HEK293 (cell line): Measurements from ENCODE around the gene KIAA1958.

ENCODE experiments used
- CTCF ChIA-PET: fragments of 350-600 bp; formaldehyde crosslinking; extraction: SDS; loops from one replicate; lab custom pipeline; 2021; ENCODE audit warnings: antibody characterized with exemption; lab: Yijun Ruan, JAX
- POLR2A ChIA-PET: fragments of 300-600 bp; formaldehyde crosslinking; extraction: SDS; loops from one replicate; lab custom pipeline; 2020; ENCODE audit warnings: antibody characterized with exemption, inconsistent platforms; lab: Yijun Ruan, JAX
- H3K27ac ChIP-seq: fragments of 200-500 bp; sonication (Bioruptor generic); 2 replicates; pipeline ENCODE4 v1.5.1; 2014; ENCODE audit warnings: low read depth, low read length, control low read depth, inconsistent platforms; ENCODE audit errors: extremely low read depth
- H3K36me3 ChIP-seq, 2 experiments: fragments of 200-500 bp in 1 of 2; sonication (Bioruptor generic) in 1 of 2; 1 replicate in 1 of 2; 2 replicates in 1 of 2; pipeline ENCODE4 v1.5.1; 2014 to 2017; ENCODE audit warnings: inconsistent platforms in 2 of 2, low read length in 2 of 2; ENCODE audit not compliant: control insufficient read depth in 2 of 2, insufficient read depth in 1 of 2
- H3K4me1 ChIP-seq: fragments of 200-500 bp; sonication (Bioruptor generic); 2 replicates; pipeline ENCODE4 v1.5.1; 2014; ENCODE audit warnings: mild to moderate bottlenecking, low read length, inconsistent platforms; ENCODE audit not compliant: control insufficient read depth, insufficient read depth
- H3K4me3 ChIP-seq: 2 replicates; pipeline ENCODE4 v1.5.1; 2011; ENCODE audit warnings: low read depth, mild to moderate bottlenecking, control low read depth, low read length, moderate library complexity
- H3K9me3 ChIP-seq: fragments of 200-500 bp; sonication (Bioruptor generic); 2 replicates; pipeline ENCODE4 v1.5.1; 2014; ENCODE audit warnings: low read depth, low read length, inconsistent platforms; ENCODE audit not compliant: control insufficient read depth, insufficient read depth
- ELK4 ChIP-seq: IDR thresholded peaks from 2 replicates; pipeline ENCODE4 v1.6.1; 2011; ENCODE audit warnings: mild to moderate bottlenecking, low read depth, low read length, borderline replicate concordance
- GLIS1 ChIP-seq: fragments of 450-650 bp; formaldehyde crosslinking; IDR thresholded peaks from 2 replicates; pipeline ENCODE4 v1.5.1; 2016; ENCODE audit warnings: missing biosample characterization, missing genetic modification characterization
- IKZF3 ChIP-seq: fragments of 450-650 bp; IDR thresholded peaks from 2 replicates; pipeline ENCODE4 v1.5.0; 2018; ENCODE audit warnings: missing biosample characterization, mild to moderate bottlenecking, missing genetic modification characterization, moderate library complexity
- MYNN ChIP-seq: fragments of 450-650 bp; formaldehyde crosslinking; IDR thresholded peaks from 2 replicates; pipeline ENCODE4 v1.5.1; 2016; ENCODE audit warnings: missing biosample characterization, missing genetic modification characterization, borderline replicate concordance
- OSR2 ChIP-seq: fragments of 450-650 bp; formaldehyde crosslinking; IDR thresholded peaks from 2 replicates; pipeline ENCODE4 v1.5.1; 2016; ENCODE audit warnings: missing biosample characterization, missing genetic modification characterization
- SP2 ChIP-seq: fragments of 450-650 bp; formaldehyde crosslinking; IDR thresholded peaks from 2 replicates; pipeline ENCODE4 v1.5.1; 2016; ENCODE audit warnings: missing biosample characterization, missing genetic modification characterization
- ZBTB48 ChIP-seq: fragments of 450-650 bp; formaldehyde crosslinking; IDR thresholded peaks from 2 replicates; pipeline ENCODE4 v1.5.1; 2016; ENCODE audit warnings: missing biosample characterization, missing genetic modification characterization
- ZEB2 ChIP-seq: fragments of 450-650 bp; formaldehyde crosslinking; IDR thresholded peaks from 2 replicates; pipeline ENCODE4 v1.5.1; 2016; ENCODE audit warnings: missing biosample characterization, missing genetic modification characterization
- ZFP41 ChIP-seq: fragments of 450-650 bp; formaldehyde crosslinking; IDR thresholded peaks from 2 replicates; pipeline ENCODE4 v1.5.1; 2016; ENCODE audit warnings: missing biosample characterization, missing genetic modification characterization, borderline replicate concordance
- ZNF146 ChIP-seq: fragments of 450-650 bp; formaldehyde crosslinking; IDR thresholded peaks from 2 replicates; pipeline ENCODE4 v1.5.1; 2016; ENCODE audit warnings: missing biosample characterization, missing genetic modification characterization
- ZNF169 ChIP-seq: fragments of 450-650 bp; formaldehyde crosslinking; IDR thresholded peaks from 2 replicates; pipeline ENCODE4 v1.5.1; 2016; ENCODE audit warnings: missing biosample characterization, missing genetic modification characterization
- ZNF211 ChIP-seq: fragments of 450-650 bp; formaldehyde crosslinking; IDR thresholded peaks from 2 replicates; pipeline ENCODE4 v1.5.1; 2016; ENCODE audit warnings: low read depth, missing biosample characterization, missing genetic modification characterization
- ZNF354C ChIP-seq: fragments of 450-650 bp; formaldehyde crosslinking; IDR thresholded peaks from 2 replicates; pipeline ENCODE4 v1.5.1; 2016; ENCODE audit warnings: missing biosample characterization, missing genetic modification characterization, low read depth, borderline replicate concordance
- ZNF362 ChIP-seq: fragments of 450-650 bp; formaldehyde crosslinking; IDR thresholded peaks from 2 replicates; pipeline ENCODE4 v1.5.1; 2016; ENCODE audit warnings: missing biosample characterization, missing genetic modification characterization
- ZNF37A ChIP-seq: fragments of 450-650 bp; IDR thresholded peaks from 2 replicates; pipeline ENCODE4 v1.5.1; 2018; ENCODE audit warnings: missing biosample characterization, missing genetic modification characterization
- ZNF560 ChIP-seq: fragments of 450-650 bp; formaldehyde crosslinking; IDR thresholded peaks from 2 replicates; pipeline ENCODE4 v1.5.1; 2017; ENCODE audit warnings: missing biosample characterization, missing genetic modification characterization, borderline replicate concordance
- ZNF629 ChIP-seq: fragments of 450-650 bp; formaldehyde crosslinking; IDR thresholded peaks from 2 replicates; pipeline ENCODE4 v1.5.1; 2017; ENCODE audit warnings: missing biosample characterization, missing genetic modification characterization
- ZNF670 ChIP-seq: fragments of 450-650 bp; formaldehyde crosslinking; IDR thresholded peaks from 2 replicates; pipeline ENCODE4 v1.5.1; 2016; ENCODE audit warnings: missing biosample characterization, missing genetic modification characterization, low read depth
- ZNF777 ChIP-seq: fragments of 450-650 bp; formaldehyde crosslinking; IDR thresholded peaks from 2 replicates; pipeline ENCODE4 v1.5.1; 2017; ENCODE audit warnings: missing biosample characterization, missing genetic modification characterization, borderline replicate concordance
- ZSCAN23 ChIP-seq: fragments of 450-650 bp; formaldehyde crosslinking; IDR thresholded peaks from 2 replicates; pipeline ENCODE4 v1.5.1; 2016; ENCODE audit warnings: missing biosample characterization, missing genetic modification characterization
- ZSCAN4 ChIP-seq: fragments of 450-650 bp; formaldehyde crosslinking; IDR thresholded peaks from 2 replicates; pipeline ENCODE4 v1.5.1; 2017; ENCODE audit warnings: missing biosample characterization, missing genetic modification characterization
- TF ChIP-seq, protein P1 (sequence below): fragments of 450-650 bp; formaldehyde crosslinking; IDR thresholded peaks from 2 replicates; pipeline ENCODE4 v1.5.1; 2016; ENCODE audit warnings: missing biosample characterization, missing genetic modification characterization

Gene KIAA1958

GRCh38 chr9:112505607-112506006 lies 19.0 kb downstream of the KIAA1958 start:
- Histone ChIP-seq H3K9me3 (no peaks in the 10 kb centered on the region), H3K4me1 (no peaks in the 10 kb centered on the region), H3K4me3 (no peak overlapping the region), H3K36me3 (no peaks in the 10 kb centered on the region), H3K27ac (no peak overlapping the region)
- ChIA-PET POLR2A (interaction anchor here (2.6 kb wide), 1 partner anchor 19 kb away, joined by 10 read pairs; the partner anchor contains the start of gene KIAA1958), CTCF (no interaction called here)
- TF ChIP-seq ZFP41 (tag by site-specific recombination) (no peak), ZNF37A (tag by site-specific recombination) (no peak), ZNF354C (tag by site-specific recombination) (no peak), IKZF3 (tag by site-specific recombination) (no peak)
- TF ChIP-seq, protein P1, sequence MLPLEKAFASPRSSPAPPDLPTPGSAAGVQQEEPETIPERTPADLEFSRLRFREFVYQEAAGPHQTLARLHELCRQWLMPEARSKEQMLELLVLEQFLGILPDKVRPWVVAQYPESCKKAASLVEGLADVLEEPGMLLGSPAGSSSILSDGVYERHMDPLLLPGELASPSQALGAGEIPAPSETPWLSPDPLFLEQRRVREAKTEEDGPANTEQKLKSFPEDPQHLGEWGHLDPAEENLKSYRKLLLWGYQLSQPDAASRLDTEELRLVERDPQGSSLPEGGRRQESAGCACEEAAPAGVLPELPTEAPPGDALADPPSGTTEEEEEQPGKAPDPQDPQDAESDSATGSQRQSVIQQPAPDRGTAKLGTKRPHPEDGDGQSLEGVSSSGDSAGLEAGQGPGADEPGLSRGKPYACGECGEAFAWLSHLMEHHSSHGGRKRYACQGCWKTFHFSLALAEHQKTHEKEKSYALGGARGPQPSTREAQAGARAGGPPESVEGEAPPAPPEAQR (tag by site-specific recombination): no peak

- TF ChIP-seq OSR2 (tag by site-specific recombination): no peak
- no peak for TF ChIP-seq ZNF37A (tag by site-specific recombination)
- TF ChIP-seq ZNF211 (tag by site-specific recombination): no peak
- no peak for TF ChIP-seq ZNF777 (tag by site-specific recombination)
- TF ChIP-seq ZBTB48: no peak
- TF ChIP-seq MYNN (tag by site-specific recombination): no peak
- TF ChIP-seq ZNF670 (tag by site-specific recombination): no peak
- TF ChIP-seq ZSCAN4 (tag by site-specific recombination): no peak
- no peak for TF ChIP-seq ZNF169
- TF ChIP-seq ELK4: no peak
- no peak for TF ChIP-seq ZNF629
- no peak for TF ChIP-seq SP2 (tag by site-specific recombination)
- POLR2A ChIA-PET: interaction anchor here (2.6 kb wide), 1 partner anchor 20 kb away, joined by 10 read pairs; the partner anchor contains the start of gene KIAA1958
- no peak overlapping the region for H3K4me3 ChIP-seq
- CTCF ChIA-PET: interaction anchor here (0.6 to 0.7 kb wide), 2 partner anchors 308 to 1906 kb away, joined by 3 to 4 read pairs; no protein-coding TSS in a partner anchor
- H3K36me3 ChIP-seq: no peaks in the 10 kb centered on the region
- H3K4me1 ChIP-seq: no peaks in the 10 kb centered on the region
- no peak overlapping the region for H3K27ac ChIP-seq
- no peaks in the 10 kb centered on the region for H3K9me3 ChIP-seq
Observed at GRCh38 chr9:112506571-112506970, 19.9 kb downstream of the KIAA1958 start.

GRCh38 chr9:112507001-112507680 lies 20.5 kb downstream of the KIAA1958 start:
- POLR2A ChIA-PET: interaction anchor here (2.6 kb wide), 1 partner anchor 21 kb away, joined by 10 read pairs; the partner anchor contains the start of gene KIAA1958
- TF ChIP-seq ZNF146 (tag by site-specific recombination) (no peak), GLIS1 (no peak), ZEB2 (tag by site-specific recombination) (no peak), ZNF560 (no peak), ZSCAN23 (tag by site-specific recombination) (no peak), ZNF362 (no peak)
- Histone ChIP-seq H3K9me3 (no peaks in the 10 kb centered on the region), H3K4me1 (no peaks in the 10 kb centered on the region), H3K27ac (no peak overlapping the region), H3K36me3 (no peaks in the 10 kb centered on the region), H3K4me3 (no peak overlapping the region)
- CTCF ChIA-PET: no interaction called here
